GM12872 (cell line): ENCODE data around the gene EEF1AKMT2.
A peak's percentile ranks its signal among the peaks of the same experiment; 100 is the strongest.

ENCODE experiments used
- CTCF ChIP-seq: IDR thresholded peaks from 3 replicates; pipeline ENCODE4 v1.5.1; 2011; ENCODE audit warnings: low read depth, mild to moderate bottlenecking, low read length, moderate library complexity; ENCODE audit not compliant: insufficient read depth

EEF1AKMT2 gene

DNA sequence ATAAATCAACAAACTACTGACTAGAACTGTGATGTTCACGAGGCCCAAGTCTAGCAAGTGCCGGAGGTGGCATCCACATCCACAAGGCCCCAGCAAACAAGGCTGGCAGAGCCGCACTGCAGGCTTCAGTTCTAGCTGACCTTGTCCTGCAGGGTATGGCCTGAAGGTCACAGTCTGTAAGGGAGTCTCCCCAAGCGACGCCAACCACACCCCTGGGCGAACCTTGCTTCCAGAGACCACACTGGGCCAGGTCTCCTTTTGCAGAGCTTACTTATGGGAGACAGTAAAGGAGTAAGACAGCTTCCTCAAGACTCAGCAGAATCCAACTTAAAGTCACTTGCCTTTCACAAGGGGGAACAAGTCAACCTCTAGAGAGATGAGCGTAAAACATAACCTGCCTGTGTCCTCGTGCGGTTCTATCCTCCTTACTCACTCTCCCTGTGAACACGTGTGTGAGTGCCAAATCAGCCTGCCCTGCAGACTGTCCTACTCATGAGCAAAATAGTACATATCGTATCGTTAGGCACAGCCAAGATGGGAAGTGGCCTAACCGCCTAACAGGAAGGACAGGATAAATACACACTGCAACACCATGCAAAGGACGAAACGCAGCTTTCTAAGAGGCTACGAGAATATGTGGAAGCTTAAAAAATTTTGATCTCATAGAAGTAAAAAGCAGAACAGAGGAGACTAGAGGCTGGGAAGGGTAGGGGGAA, 70.2 kb downstream of the EEF1AKMT2 start:
- TF ChIP-seq CTCF, result no peak

DNA sequence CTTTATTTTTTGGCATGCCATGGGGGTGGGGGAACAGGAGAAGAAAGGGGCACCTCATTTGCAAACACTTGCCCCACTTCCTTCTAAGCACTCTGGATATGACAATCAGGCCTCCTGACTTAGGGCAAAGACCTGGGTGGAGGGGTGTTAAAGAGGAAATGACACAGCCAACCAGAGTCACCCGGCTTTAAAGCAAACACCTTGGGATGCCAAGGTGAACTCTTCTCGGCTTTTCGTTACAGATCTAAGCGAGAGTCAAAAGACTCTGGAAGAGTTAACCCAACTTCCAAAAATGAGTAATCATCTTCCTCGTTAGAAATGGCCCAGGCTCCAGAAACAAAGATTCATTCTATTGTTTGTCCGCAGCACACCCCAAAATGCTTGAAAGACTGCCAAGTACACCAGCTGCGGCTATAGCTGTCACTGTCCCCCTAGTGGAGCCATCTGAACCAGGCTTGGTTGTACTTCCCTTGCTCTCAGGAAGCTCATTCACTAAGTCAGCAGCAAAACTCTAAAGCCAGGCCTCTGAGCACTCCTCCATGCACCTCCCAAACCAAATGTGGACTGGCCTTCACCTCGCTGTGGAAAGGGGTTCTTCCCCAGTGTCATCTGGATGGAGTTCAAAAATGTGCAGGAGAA, 72.4 kb downstream of the EEF1AKMT2 start:
- TF ChIP-seq CTCF, result peak; percentile 91

DNA sequence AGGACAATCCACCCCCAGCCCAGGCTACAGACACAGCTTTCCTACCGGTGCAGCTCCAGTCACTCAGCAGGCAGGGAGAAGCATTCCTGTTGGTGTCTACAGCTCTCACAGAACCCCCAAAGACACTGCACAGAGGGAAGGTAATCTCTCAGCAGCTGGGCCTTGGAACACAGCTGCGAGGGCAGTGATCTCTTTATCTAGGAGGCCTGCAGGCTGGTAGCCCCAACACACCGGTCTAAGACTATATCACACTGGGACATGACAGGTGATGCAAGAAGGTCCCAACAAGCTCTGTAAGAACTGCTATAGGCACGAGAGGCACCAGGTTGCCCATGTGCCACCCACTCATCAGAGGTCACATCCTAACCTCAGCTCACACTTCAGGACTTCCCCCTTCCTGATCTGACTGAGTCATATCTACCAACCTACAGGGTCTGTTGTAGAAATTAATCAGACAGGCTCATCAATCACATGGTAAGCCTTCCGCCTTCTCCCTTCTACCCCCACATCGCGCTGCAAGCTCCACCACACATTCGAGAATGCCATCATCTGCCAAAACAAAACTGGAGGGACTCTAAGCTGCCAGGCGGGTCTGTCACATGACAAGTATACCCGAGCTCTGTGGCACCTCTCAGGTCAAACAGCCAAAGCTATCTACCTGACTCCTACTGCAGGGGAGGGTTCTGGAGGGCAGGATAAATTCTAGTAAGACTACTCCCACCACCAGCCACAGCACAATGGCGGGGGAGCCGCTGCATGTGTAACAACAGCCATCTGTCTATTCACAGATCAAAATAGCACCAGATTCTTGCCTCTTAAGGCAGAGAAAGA, 73.6 kb downstream of the EEF1AKMT2 start:
- TF ChIP-seq CTCF, result no peak

DNA sequence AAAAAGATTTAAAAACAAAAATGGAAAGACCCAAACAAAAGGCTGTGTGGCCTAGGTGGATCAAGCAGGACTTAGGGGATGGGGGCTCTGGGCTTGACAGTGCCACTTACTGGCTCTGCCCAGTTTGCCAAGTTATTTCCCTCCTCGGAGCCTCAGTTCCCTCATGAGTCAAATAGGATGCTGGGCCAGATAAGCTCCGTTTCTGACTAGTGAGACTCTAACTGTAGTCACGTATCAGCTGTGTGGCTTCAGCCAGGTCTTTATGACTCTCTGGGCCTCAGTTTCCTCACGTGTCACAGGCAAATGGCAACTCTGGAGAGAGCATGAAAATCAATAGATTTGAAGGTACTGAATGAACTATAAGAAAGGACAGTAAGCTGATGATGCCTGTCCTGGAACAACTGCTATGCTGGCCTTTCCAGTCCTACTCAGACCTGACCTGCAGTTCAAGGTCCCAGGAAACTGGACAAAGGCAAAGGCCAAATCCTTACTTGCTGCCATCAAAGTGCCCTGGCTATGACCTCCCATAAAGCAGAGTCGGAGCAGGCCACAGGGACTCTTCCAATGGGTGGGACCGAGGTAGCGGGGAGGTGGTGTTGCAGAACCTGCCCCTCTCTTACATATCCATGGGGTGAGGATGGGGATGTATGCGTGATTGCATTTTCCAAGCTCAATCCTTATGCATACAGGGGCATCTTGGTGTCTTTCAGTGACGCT, 74.5 kb downstream of the EEF1AKMT2 start:
- TF ChIP-seq CTCF, result no peak

DNA sequence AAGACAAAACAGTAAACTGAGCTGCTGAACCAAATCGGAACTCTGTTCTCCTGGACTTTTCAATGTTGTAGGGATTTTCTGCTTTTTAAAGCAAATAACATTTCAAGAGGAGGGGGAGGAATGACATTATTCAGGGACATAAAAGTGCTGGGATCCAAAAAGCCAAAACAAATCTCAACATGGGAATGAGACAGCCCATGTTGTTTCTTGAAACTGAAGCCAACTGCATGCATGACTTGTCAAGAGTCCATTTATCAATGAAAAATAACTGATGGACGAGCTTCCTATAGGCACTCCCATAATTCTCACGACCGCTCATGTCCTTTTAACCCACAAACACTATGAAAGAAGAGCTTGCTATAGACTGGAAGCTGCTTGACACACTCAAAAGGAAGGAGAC, 75.3 kb downstream of the EEF1AKMT2 start:
- TF ChIP-seq CTCF, result no peak

DNA sequence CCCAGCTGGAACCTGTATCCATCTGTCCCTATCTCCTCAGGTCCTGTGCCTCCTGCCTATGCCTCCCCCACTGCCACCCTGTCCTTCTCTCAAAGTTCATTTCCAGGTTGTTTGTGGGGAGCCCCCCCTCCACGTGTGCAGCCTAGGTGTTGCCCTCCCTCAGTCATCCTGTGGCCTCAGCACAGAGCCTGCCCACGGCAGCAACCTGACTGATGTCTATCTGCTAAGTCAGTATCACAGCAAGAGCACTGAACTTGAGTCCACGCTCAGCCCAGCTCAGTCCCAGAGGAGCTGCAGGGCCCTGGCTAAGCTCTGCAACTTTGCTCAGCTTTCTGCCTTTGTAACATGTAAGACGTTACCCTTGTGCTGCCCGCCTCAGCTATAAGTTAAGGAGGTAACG, 76.2 kb downstream of the EEF1AKMT2 start:
- TF ChIP-seq CTCF, result no peak
